Kidney epithelial cell (primary cell): ENCODE results near the gene VPS13D. TPM values are rescaled to one million over a fixed set of nuclear protein-coding genes. Genes with fewer than 3 reads are reported as not detected.
A peak's percentile ranks its signal among the peaks of the same experiment; 100 is the strongest.

ENCODE experiments used
- DNase-seq: peaks from one replicate; pipeline ENCODE4 v3.0.0-alpha.2; 2010; ENCODE audit warnings: low read depth
- H3K27me3 ChIP-seq: 2 replicates; pipeline ENCODE4 v1.6.0; 2011; ENCODE audit warnings: low read length; ENCODE audit not compliant: control insufficient read depth, insufficient read depth
- H3K36me3 ChIP-seq: 2 replicates; pipeline ENCODE4 v1.5.1; 2011; ENCODE audit warnings: low read length; ENCODE audit not compliant: control insufficient read depth, insufficient read depth
- H3K4me3 ChIP-seq: 2 replicates; pipeline ENCODE4 v1.5.1; 2011; ENCODE audit warnings: low read depth, mild to moderate bottlenecking, control low read depth, low read length
- CTCF ChIP-seq: IDR thresholded peaks from 2 replicates; pipeline ENCODE4 v1.5.1; 2011; ENCODE audit warnings: mild to moderate bottlenecking, moderate library complexity, low read length, control low read depth, inconsistent platforms; ENCODE audit not compliant: insufficient read depth, poor library complexity, severe bottlenecking
- total RNA-seq: library from RNA; depleted of rRNA; stranded (reverse); fragments of >200 nt; gene quantifications from 2 replicates; pipeline ENCODE4 v1.2.3, GENCODE V29; 2015

The VPS13D gene
- total RNA-seq, 1 donor from 2014 or later, result 22.2 TPM

GRCh38 chr1:12554521-12555305 is 324.9 kb downstream of the VPS13D start:
- H3K4me3 ChIP-seq, result no peak overlapping the region
- no peak for TF ChIP-seq CTCF
- no peak for DNase-seq
- H3K36me3 ChIP-seq, result no peaks in the 10 kb centered on the region
- H3K27me3 ChIP-seq, result no peaks in the 10 kb centered on the region

GRCh38 chr1:12555411-12556367 is 325.9 kb downstream of the VPS13D start:
- DNase-seq, result no peak
- no peak for TF ChIP-seq CTCF
- H3K27me3 ChIP-seq, result no peaks in the 10 kb centered on the region
- no peak overlapping the region for H3K4me3 ChIP-seq
- no peaks in the 10 kb centered on the region for H3K36me3 ChIP-seq

- TF ChIP-seq CTCF, result no peak
- H3K36me3 ChIP-seq, result no peaks in the 10 kb centered on the region
- H3K4me3 ChIP-seq, result no peak overlapping the region
- DNase-seq, result peak; percentile 44
- H3K27me3 ChIP-seq, result no peaks in the 10 kb centered on the region
Observed at GRCh38 chr1:12556368-12556930, 326.6 kb downstream of the VPS13D start.

GRCh38 chr1:12556957-12557935 is 327.4 kb downstream of the VPS13D start:
- no peak for DNase-seq
- no peak for TF ChIP-seq CTCF
- Histone ChIP-seq H3K4me3 (no peak overlapping the region), H3K36me3 (no peaks in the 10 kb centered on the region), H3K27me3 (no peaks in the 10 kb centered on the region)

GRCh38 chr1:12561121-12561520 is 331.3 kb downstream of the VPS13D start:
- H3K36me3 ChIP-seq, result no peaks in the 10 kb centered on the region
- no peak for TF ChIP-seq CTCF

More at GRCh38 chr1:12561121-12561520, 331.3 kb downstream of the VPS13D start:
- DNase-seq, result no peak
- no peak overlapping the region for H3K4me3 ChIP-seq
- H3K27me3 ChIP-seq, result no peaks in the 10 kb centered on the region

Other genes starting within 250 kb of the VPS13D start
- 73.5 and 78.2 TPM in 2 replicates for gene MFN2, start 249.6 kb upstream of the VPS13D start, total RNA-seq
- gene MIIP, start 210.5 kb upstream of the VPS13D start, total RNA-seq, result 67.4 and 69.9 TPM in 2 replicates
- gene TNFRSF8, start 166.7 kb upstream of the VPS13D start, total RNA-seq, result 0.21 and 1.2 TPM in 2 replicates
- 0.21 and 0.27 TPM in 2 replicates for gene TNFRSF1B, start 63.0 kb upstream of the VPS13D start, total RNA-seq